WTC11 (cell line): ENCODE measurements around the gene POC1A. TPM values are rescaled to one million over a fixed set of nuclear protein-coding genes. Genes with fewer than 3 reads are reported as not detected.

Source experiments
- ATAC-seq: fragments of 200-7000 bp; cut with Tn5 transposase; 2 replicates; pipeline ENCODE4 v1.10.0; 2021; ENCODE audit warnings: mild to moderate bottlenecking, moderate library complexity
- CTCF ChIA-PET: fragments of 300-600 bp; sonication (Branson Sonifier 250); formaldehyde crosslinking; loops from one replicate; lab custom pipeline; 2021; ENCODE audit warnings: antibody characterized with exemption; lab: Charles Lee
- POLR2A ChIA-PET: fragments of 350-600 bp; sonication (Branson Sonifier 250); formaldehyde crosslinking; loops from one replicate; lab custom pipeline; 2021; ENCODE audit warnings: antibody characterized with exemption; lab: Charles Lee
- DNase-seq: peaks from one replicate; pipeline ENCODE4 v3.0.0; 2021; ENCODE audit warnings: low spot score
- H3K27ac Mint-ChIP-seq: 2 replicates; pipeline ENCODE4 v1.8.0; 2021; ENCODE audit warnings: mixed read lengths
- H3K27me3 Mint-ChIP-seq: 2 replicates; pipeline ENCODE4 v1.8.0; 2021; ENCODE audit warnings: low read depth, mild to moderate bottlenecking, moderate library complexity, mixed read lengths
- H3K36me3 Mint-ChIP-seq: 2 replicates; pipeline ENCODE4 v1.8.0; 2021; ENCODE audit warnings: mixed read lengths
- H3K4me1 Mint-ChIP-seq: 2 replicates; pipeline ENCODE4 v1.8.0; 2022; ENCODE audit warnings: mixed read lengths
- H3K4me3 Mint-ChIP-seq: 2 replicates; pipeline ENCODE4 v1.8.0; 2021; ENCODE audit warnings: mild to moderate bottlenecking, moderate library complexity, mixed read lengths
- H3K9me3 Mint-ChIP-seq: 2 replicates; pipeline ENCODE4 v1.8.0; 2021; ENCODE audit warnings: mixed read lengths
- CREB1 ChIP-seq: sonication (generic); formaldehyde crosslinking; IDR thresholded peaks from 2 replicates; pipeline ENCODE4 v1.8.0; 2023; ENCODE audit warnings: mild to moderate bottlenecking, missing genetic modification reagents
- ELF4 ChIP-seq: sonication (generic); formaldehyde crosslinking; IDR thresholded peaks from 2 replicates; pipeline ENCODE4 v1.8.1; 2022; ENCODE audit warnings: low read depth, mild to moderate bottlenecking, moderate library complexity, missing genetic modification reagents
- ERG ChIP-seq: fragments of 250-450 bp; sonication (Bioruptor Pico); IDR thresholded peaks from 2 replicates; pipeline ENCODE4 v1.8.0; 2021; ENCODE audit warnings: mild to moderate bottlenecking
- ETV6 ChIP-seq: sonication (generic); formaldehyde crosslinking; IDR thresholded peaks from 2 replicates; pipeline ENCODE4 v1.8.1; 2022; ENCODE audit warnings: mild to moderate bottlenecking, missing genetic modification reagents
- FOXJ3 ChIP-seq: sonication (generic); formaldehyde crosslinking; IDR thresholded peaks from 2 replicates; pipeline ENCODE4 v1.9.0; 2021; ENCODE audit warnings: missing genetic modification reagents, mild to moderate bottlenecking, borderline replicate concordance
- GTF2I ChIP-seq: fragments of 250-450 bp; sonication (Bioruptor Pico); conservative IDR thresholded peaks from 2 replicates; pipeline ENCODE4 v1.4.0; 2021; ENCODE audit warnings: mild to moderate bottlenecking
- JUN ChIP-seq: sonication (generic); formaldehyde crosslinking; IDR thresholded peaks from 2 replicates; pipeline ENCODE4 v1.8.0; 2023; ENCODE audit warnings: mild to moderate bottlenecking, missing genetic modification reagents
- NR1H2 ChIP-seq: sonication (generic); formaldehyde crosslinking; IDR thresholded peaks from 2 replicates; pipeline ENCODE4 v1.9.0; 2021; ENCODE audit warnings: mild to moderate bottlenecking, moderate library complexity, missing genetic modification reagents
- PREB ChIP-seq: sonication (generic); formaldehyde crosslinking; IDR thresholded peaks from 2 replicates; pipeline ENCODE4 v1.8.1; 2022; ENCODE audit warnings: mild to moderate bottlenecking, missing genetic modification reagents, moderate library complexity, borderline replicate concordance
- RELA ChIP-seq: sonication (generic); formaldehyde crosslinking; IDR thresholded peaks from 2 replicates; pipeline ENCODE4 v1.8.1; 2022; ENCODE audit warnings: missing genetic modification reagents, mild to moderate bottlenecking, borderline replicate concordance
- SMAD3 ChIP-seq: sonication (generic); formaldehyde crosslinking; IDR thresholded peaks from 2 replicates; pipeline ENCODE4 v1.8.0; 2022; ENCODE audit warnings: missing genetic modification reagents, mild to moderate bottlenecking, borderline replicate concordance
- ZBTB43 ChIP-seq: sonication (generic); formaldehyde crosslinking; IDR thresholded peaks from 2 replicates; pipeline ENCODE4 v1.8.1; 2023; ENCODE audit warnings: mild to moderate bottlenecking, missing genetic modification reagents
- ZNF121 ChIP-seq: sonication (generic); formaldehyde crosslinking; IDR thresholded peaks from 2 replicates; pipeline ENCODE4 v1.8.0; 2023; ENCODE audit warnings: missing genetic modification reagents
- ZNF138 ChIP-seq: sonication (generic); formaldehyde crosslinking; conservative IDR thresholded peaks from 2 replicates; pipeline ENCODE4 v1.8.1; 2022; ENCODE audit warnings: mild to moderate bottlenecking, moderate library complexity, missing genetic modification reagents
- ZNF281 ChIP-seq: sonication (generic); formaldehyde crosslinking; IDR thresholded peaks from 2 replicates; pipeline ENCODE4 v1.8.0; 2023; ENCODE audit warnings: mild to moderate bottlenecking, missing genetic modification reagents
- ZNF423 ChIP-seq: fragments of 250-450 bp; sonication (Bioruptor Pico); IDR thresholded peaks from 2 replicates; pipeline ENCODE4 v2.1.2; 2022; ENCODE audit warnings: mild to moderate bottlenecking, moderate library complexity
- ZNF532 ChIP-seq: fragments of 250-450 bp; sonication (Bioruptor Pico); IDR thresholded peaks from 2 replicates; pipeline ENCODE4 v1.9.0; 2021; ENCODE audit warnings: mild to moderate bottlenecking, borderline replicate concordance
- total RNA-seq: library from RNA; stranded (reverse); gene quantifications from 3 replicates; pipeline ENCODE4 v1.2.3, GENCODE V29; 2021

Gene POC1A
- total RNA-seq, 1 experiment from 2014 or later = 31.3 TPM

- no peak for TF ChIP-seq ZNF532 (CRISPR knock-in tag)
Measured at GRCh38 chr3:52067526-52067925, 86.7 kb downstream of the POC1A start (continued).

GRCh38 chr3:52067046-52067445 lies 87.2 kb downstream of the POC1A start:
- POLR2A ChIA-PET = no interaction called here
- Mint-ChIP-seq H3K9me3 (no peaks in the 10 kb centered on the region), H3K36me3 (no peaks in the 10 kb centered on the region), H3K27ac (0 out of 2 replicates have a peak overlapping the region, but pooled peaks have one; percentile 85), H3K4me3 (no peak overlapping the region), H3K4me1 (no peaks in the 10 kb centered on the region), H3K27me3 (no peaks in the 10 kb centered on the region)
- no peak for ATAC-seq
- CTCF ChIA-PET = interaction anchor here (0.6 to 3.4 kb wide), 5 partner anchors 9 to 78 kb away, joined by 3 to 14 read pairs (median 5); no protein-coding TSS in a partner anchor
- no peak for TF ChIP-seq FOXJ3
- no peak for TF ChIP-seq NR1H2
- no peak for TF ChIP-seq CREB1 (CRISPR knock-in tag)
- no peak for TF ChIP-seq ETV6
- no peak for TF ChIP-seq ERG (CRISPR knock-in tag)
- TF ChIP-seq ELF4 = no peak
- TF ChIP-seq SMAD3 (CRISPR knock-in tag) = no peak
- TF ChIP-seq PREB (CRISPR knock-in tag) = no peak
- TF ChIP-seq RELA (CRISPR knock-in tag) = no peak
- TF ChIP-seq, all 79 proteins: peak for 0
- DNase-seq = no peak

GRCh38 chr3:52065264-52065756 lies 88.9 kb downstream of the POC1A start:
- H3K27ac Mint-ChIP-seq = no peak overlapping the region
- ChIA-PET CTCF (interaction anchor here (1.0 to 3.4 kb wide), 4 partner anchors 8 to 123 kb away, joined by 4 to 14 read pairs (median 8); partner anchors contain the start of genes PARP3 and RRP9), POLR2A (interaction anchor here (1.2 kb wide), 1 partner anchor 8 kb away, joined by 3 read pairs; the partner anchor contains the start of gene DUSP7)
- H3K4me1 Mint-ChIP-seq = no peaks in the 10 kb centered on the region
- H3K36me3 Mint-ChIP-seq = no peaks in the 10 kb centered on the region
- no peaks in the 10 kb centered on the region for H3K9me3 Mint-ChIP-seq
- ATAC-seq (no peak; the same call in 1 of the 2 replicates), DNase-seq (no peak)
- peak; percentile 2; the same call in 1 of the 2 replicates for TF ChIP-seq ZNF121 (CRISPR knock-in tag)
- TF ChIP-seq ZNF138 (CRISPR knock-in tag) = no peak
- H3K4me3 Mint-ChIP-seq = no peak overlapping the region
- H3K27me3 Mint-ChIP-seq = no peaks in the 10 kb centered on the region

- H3K4me3 Mint-ChIP-seq = no peak overlapping the region
- POLR2A ChIA-PET = interaction anchor here (0.6 kb wide), 1 partner anchor 475 kb away, joined by 4 read pairs; no protein-coding TSS in a partner anchor
- ATAC-seq (no peak), DNase-seq (no peak)
- peaks cover 4% of the 10 kb centered on the region for H3K27me3 Mint-ChIP-seq
- H3K27ac Mint-ChIP-seq = 0 out of 2 replicates have a peak overlapping the region, but pooled peaks have one; percentile 11
- no peaks in the 10 kb centered on the region for H3K36me3 Mint-ChIP-seq
- H3K4me1 Mint-ChIP-seq = no peaks in the 10 kb centered on the region
- CTCF ChIA-PET = interaction anchor here (2.2 kb wide), 1 partner anchor 12 kb away, joined by 11 read pairs; no protein-coding TSS in a partner anchor
- no peaks in the 10 kb centered on the region for H3K9me3 Mint-ChIP-seq
- no peak for TF ChIP-seq ELF4
- no peak for TF ChIP-seq ZNF281 (CRISPR knock-in tag)
- TF ChIP-seq ZBTB43 (CRISPR knock-in tag) = no peak
- no peak for TF ChIP-seq JUN (CRISPR knock-in tag)
- no peak for TF ChIP-seq ZNF423
- TF ChIP-seq ERG (CRISPR knock-in tag) = no peak
- no peak for TF ChIP-seq NR1H2
- no peak for TF ChIP-seq GTF2I
Measured at GRCh38 chr3:52064561-52064960, 89.7 kb downstream of the POC1A start.
